ENCODE results near the gene OAF. TPM values are rescaled to one million over a fixed set of nuclear protein-coding genes. Genes with fewer than 3 reads are reported as not detected.
A peak's percentile ranks its signal among the peaks of the same experiment; 100 is the strongest.

The OAF gene
- total RNA-seq, 1 donor from 2014 or later = 39.4 TPM

GRCh38 chr11:120227228-120227852 lies 16.5 kb downstream of the OAF start:
- TF ChIP-seq CTCF (conservative IDR thresholded peaks at IDR 0.05; ENCODE audit: low read depth, low read length) = no peak
- DNase-seq (ENCODE audit: low read depth) = no peak
- H3K4me3 ChIP-seq (ENCODE audit: low read depth, low read length) = no peak overlapping the region

- no peak overlapping the region for H3K4me3 ChIP-seq (ENCODE audit: low read depth, low read length)
- no peak for DNase-seq (ENCODE audit: low read depth)
- peak; percentile 38 for TF ChIP-seq CTCF (conservative IDR thresholded peaks at IDR 0.05; ENCODE audit: low read depth, low read length)
These were observed 18.1 kb downstream of the OAF start for GRCh38 chr11:120228794-120229384.

- TF ChIP-seq CTCF (conservative IDR thresholded peaks at IDR 0.05; ENCODE audit: low read depth, low read length) = peak; percentile 75
- H3K4me3 ChIP-seq (ENCODE audit: low read depth, low read length) = no peak overlapping the region
- DNase-seq (ENCODE audit: low read depth) = no peak
These were observed 18.9 kb downstream of the OAF start for GRCh38 chr11:120229451-120230424.

- H3K4me3 ChIP-seq (ENCODE audit: low read depth, low read length) = no peak overlapping the region
- no peak for TF ChIP-seq CTCF (conservative IDR thresholded peaks at IDR 0.05; ENCODE audit: low read depth, low read length)
- DNase-seq (ENCODE audit: low read depth) = no peak
These were observed 19.7 kb downstream of the OAF start for GRCh38 chr11:120230433-120231071.

GRCh38 chr11:120231963-120232362 lies 21.1 kb downstream of the OAF start:
- TF ChIP-seq CTCF (conservative IDR thresholded peaks at IDR 0.05; ENCODE audit: low read depth, low read length) = no peak
- DNase-seq (ENCODE audit: low read depth) = no peak
- H3K4me3 ChIP-seq (ENCODE audit: low read depth, low read length) = no peak overlapping the region

GRCh38 chr11:120233207-120233803 lies 22.5 kb downstream of the OAF start:
- no peak for TF ChIP-seq CTCF (conservative IDR thresholded peaks at IDR 0.05; ENCODE audit: low read depth, low read length)
- H3K4me3 ChIP-seq (ENCODE audit: low read depth, low read length) = no peak overlapping the region
- no peak for DNase-seq (ENCODE audit: low read depth)

All from epithelial cell of proximal tubule (primary cell).